BJ (cell line): ENCODE measurements around the gene FANCC. TPM values are rescaled to one million over a fixed set of nuclear protein-coding genes. Genes with fewer than 3 reads are reported as not detected.

ENCODE experiments used
- CTCF ChIA-PET: fragments of 350-600 bp; formaldehyde crosslinking; extraction: SDS; loops from one replicate; lab custom pipeline; 2021; ENCODE audit warnings: antibody characterized with exemption, inconsistent platforms; lab: Yijun Ruan, JAX
- POLR2A ChIA-PET: fragments of 300-600 bp; sonication (Branson Sonifier 250); formaldehyde crosslinking; extraction: SDS; loops from one replicate; lab custom pipeline; 2021; ENCODE audit warnings: antibody characterized with exemption; lab: Charles Lee
- DNase-seq: peaks from one replicate; pipeline ENCODE4 v3.0.0-alpha.2; 2011; ENCODE audit warnings: low read depth
- H3K27me3 ChIP-seq: 2 replicates; pipeline ENCODE4 v1.6.0; 2011; ENCODE audit warnings: low read length; ENCODE audit not compliant: control insufficient read depth, insufficient read depth
- H3K36me3 ChIP-seq: 2 replicates; pipeline ENCODE4 v1.5.1; 2011; ENCODE audit warnings: low read length; ENCODE audit not compliant: control insufficient read depth, insufficient read depth
- H3K4me3 ChIP-seq: 2 replicates; pipeline ENCODE4 v1.5.1; 2011; ENCODE audit warnings: low read depth, mild to moderate bottlenecking, control low read depth, low read length
- polyA plus RNA-seq: library from polyadenylated mRNA; depleted of rRNA; stranded (reverse); fragments of >200 nt; gene quantifications from 2 replicates; pipeline ENCODE4 v1.2.3, GENCODE V29; 2011
- TF ChIP-seq, protein P1 (sequence below): IDR thresholded peaks from 2 replicates; pipeline ENCODE4 v1.5.1; 2011; ENCODE audit warnings: low read depth, mild to moderate bottlenecking, control low read depth, inconsistent platforms, low read length, moderate library complexity; ENCODE audit not compliant: insufficient read depth

The FANCC gene
- polyA plus RNA-seq, 1 experiment = 6.1 TPM

DNA sequence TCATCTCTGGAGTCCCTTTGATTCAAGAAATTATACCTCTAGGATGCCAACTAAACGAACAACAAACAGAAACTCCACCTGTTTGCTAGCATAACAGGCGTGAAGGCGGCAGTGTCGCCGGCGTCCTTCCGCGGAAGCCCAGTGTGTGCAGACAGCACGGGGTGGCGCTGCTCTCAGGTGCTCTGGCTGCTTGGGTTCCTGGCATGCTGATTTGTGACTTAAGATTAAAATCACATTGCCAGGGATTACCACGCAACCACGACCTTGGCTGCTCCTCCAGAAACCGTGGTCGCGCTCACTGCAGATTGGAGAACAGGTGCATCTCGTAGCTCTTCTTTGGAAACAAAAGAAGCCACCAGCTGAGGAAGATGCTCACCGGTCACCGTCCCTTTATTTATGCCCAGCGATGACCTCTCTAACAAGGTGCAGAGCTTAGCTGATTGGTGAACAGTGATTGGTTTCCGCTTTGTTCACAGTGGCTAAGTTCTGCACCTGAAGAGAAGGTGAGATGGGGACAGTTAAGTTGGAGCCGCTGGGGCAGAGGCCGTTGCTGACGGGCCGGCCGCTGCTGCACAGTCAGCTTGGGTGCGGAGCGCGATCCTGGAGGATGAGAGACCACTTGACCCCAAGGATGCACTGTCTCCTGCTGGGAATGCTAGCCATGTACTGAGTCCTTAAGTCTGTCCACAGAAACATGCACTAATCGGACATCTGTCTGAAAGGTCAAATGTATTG is 232.3 kb downstream of the FANCC start:
- Histone ChIP-seq H3K27me3 (no peaks in the 10 kb centered on the region), H3K36me3 (peaks cover 56% of the 10 kb centered on the region), H3K4me3 (no peak overlapping the region)
- no peak for DNase-seq
- TF ChIP-seq, protein P1, sequence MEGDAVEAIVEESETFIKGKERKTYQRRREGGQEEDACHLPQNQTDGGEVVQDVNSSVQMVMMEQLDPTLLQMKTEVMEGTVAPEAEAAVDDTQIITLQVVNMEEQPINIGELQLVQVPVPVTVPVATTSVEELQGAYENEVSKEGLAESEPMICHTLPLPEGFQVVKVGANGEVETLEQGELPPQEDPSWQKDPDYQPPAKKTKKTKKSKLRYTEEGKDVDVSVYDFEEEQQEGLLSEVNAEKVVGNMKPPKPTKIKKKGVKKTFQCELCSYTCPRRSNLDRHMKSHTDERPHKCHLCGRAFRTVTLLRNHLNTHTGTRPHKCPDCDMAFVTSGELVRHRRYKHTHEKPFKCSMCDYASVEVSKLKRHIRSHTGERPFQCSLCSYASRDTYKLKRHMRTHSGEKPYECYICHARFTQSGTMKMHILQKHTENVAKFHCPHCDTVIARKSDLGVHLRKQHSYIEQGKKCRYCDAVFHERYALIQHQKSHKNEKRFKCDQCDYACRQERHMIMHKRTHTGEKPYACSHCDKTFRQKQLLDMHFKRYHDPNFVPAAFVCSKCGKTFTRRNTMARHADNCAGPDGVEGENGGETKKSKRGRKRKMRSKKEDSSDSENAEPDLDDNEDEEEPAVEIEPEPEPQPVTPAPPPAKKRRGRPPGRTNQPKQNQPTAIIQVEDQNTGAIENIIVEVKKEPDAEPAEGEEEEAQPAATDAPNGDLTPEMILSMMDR = no peak
- ChIA-PET POLR2A (interaction anchor here (0.7 kb wide), 1 partner anchor 412 kb away, joined by 4 read pairs; no protein-coding TSS in a partner anchor), CTCF (interaction anchor here (1.1 kb wide), 1 partner anchor 18 kb away, joined by 3 read pairs; no protein-coding TSS in a partner anchor)

DNA sequence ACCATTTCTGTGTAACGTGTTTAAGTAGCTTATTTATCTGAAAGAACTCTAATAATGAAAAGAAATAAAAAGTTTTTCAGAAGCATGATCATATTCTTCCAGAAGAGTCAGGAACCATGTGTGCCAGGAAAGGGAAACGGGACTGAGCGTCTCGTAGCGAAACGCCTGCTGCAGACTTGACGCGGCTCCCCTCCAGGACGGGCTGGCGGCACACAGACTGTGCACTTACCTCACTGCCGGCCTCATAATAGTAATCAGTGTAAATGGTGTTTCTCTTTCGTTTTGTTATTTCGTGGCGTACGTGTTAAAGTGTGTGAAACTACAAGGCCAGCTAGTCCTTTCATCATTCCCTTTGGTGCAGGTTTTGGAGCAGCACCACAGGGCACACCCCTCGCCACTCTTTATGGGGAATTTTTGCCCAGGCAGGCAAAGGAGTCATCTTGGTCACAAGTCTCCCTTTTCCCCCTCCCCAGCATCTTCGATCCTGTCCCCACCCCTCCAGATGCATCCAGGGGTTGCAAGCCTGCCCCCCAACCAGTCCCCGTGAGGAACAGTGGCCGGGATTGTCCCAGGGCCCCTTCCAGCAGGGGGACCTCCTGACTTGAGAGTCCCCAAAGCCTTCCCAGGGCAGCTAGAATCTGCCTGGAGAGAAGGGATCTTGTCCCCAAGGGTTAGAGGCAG is 233.1 kb downstream of the FANCC start:
- H3K4me3 ChIP-seq = no peak overlapping the region
- CTCF ChIA-PET = no interaction called here

DNA sequence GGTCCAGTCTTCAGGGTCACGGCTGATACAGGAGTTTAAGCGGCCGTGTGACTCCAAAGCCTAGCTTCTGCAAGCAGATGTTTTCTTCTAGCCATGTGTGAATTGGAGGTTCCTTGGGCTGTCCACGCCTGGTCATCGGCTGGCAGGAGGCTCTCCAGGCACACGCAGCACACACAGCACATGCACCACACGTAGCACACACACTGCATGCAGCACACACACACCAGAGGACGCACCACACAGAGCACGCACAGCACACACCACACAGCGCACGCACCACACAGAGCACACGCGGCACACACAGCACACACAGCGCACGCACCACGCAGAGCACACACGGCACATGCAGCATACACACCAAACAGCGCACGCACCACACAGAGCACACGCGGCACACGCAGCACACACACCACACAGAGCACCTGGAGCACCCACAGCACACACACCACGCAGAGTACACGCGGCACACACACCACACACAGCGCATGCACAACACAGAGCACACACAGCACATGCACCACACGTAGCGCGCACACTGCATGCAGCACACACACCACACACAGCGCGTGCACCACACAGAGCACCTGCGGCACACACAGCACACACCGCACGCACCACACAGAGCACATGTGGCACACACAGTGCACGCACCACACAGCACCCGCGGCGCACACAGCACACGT is 234.3 kb downstream of the FANCC start:
- Histone ChIP-seq H3K36me3 (peaks cover 50% of the 10 kb centered on the region), H3K27me3 (no peaks in the 10 kb centered on the region), H3K4me3 (no peak overlapping the region)
- DNase-seq = no peak
- TF ChIP-seq, protein P1 = no peak
- CTCF ChIA-PET = no interaction called here
- POLR2A ChIA-PET = no interaction called here

More for the DNA sequence above, 233.1 kb downstream of the FANCC start:
- DNase-seq = no peak
- no peaks in the 10 kb centered on the region for H3K27me3 ChIP-seq
- TF ChIP-seq, protein P1 = no peak
- peaks cover 51% of the 10 kb centered on the region for H3K36me3 ChIP-seq
- POLR2A ChIA-PET = interaction anchor here (0.7 kb wide), 1 partner anchor 411 kb away, joined by 4 read pairs; no protein-coding TSS in a partner anchor

DNA sequence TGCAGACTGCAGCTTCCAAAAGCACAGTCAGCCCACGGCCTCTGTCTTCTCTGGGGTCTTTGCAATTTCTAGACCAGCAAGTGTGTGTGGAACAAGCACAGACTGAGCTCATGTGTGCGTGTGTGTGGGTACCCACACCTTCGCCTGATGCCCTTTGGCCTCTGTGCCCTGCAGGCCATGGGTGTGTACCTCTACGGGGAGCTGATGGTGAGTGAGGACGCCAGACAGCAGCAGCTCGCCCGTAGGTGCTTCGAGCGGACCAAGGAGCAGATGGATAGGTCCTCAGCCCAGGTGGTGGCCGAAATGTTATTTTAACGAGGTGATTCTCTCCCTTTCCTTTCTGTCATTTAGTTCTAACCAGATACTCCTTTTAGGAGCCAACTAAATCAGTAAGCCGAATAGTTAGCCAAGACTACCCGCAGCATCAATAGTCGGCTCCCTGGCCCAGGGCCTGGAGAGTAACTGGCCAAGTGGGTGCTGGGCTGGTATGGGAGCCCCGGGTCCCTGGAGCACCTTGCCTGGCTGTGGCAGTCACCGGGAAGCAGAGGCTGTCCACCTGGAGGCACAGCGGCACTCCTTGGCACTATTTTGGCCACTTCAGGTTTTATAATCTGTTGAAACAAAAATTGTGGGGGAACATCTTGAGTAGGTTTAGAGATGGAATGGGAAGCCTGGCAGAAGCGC is 235.0 kb downstream of the FANCC start:
- CTCF ChIA-PET = interaction anchor here (1.6 kb wide), 1 partner anchor 45 kb away, joined by 5 read pairs; no protein-coding TSS in a partner anchor
- H3K4me3 ChIP-seq = no peak overlapping the region
- no peak for DNase-seq
- POLR2A ChIA-PET = no interaction called here
- H3K27me3 ChIP-seq = no peaks in the 10 kb centered on the region
- TF ChIP-seq, protein P1 = no peak
- peaks cover 46% of the 10 kb centered on the region for H3K36me3 ChIP-seq
